Mammary epithelial cell (primary cell): ENCODE results near the gene ANKZF1.

Source experiments
- EZH2 ChIP-seq: IDR thresholded peaks from 2 replicates; pipeline ENCODE4 v1.6.1; 2012; ENCODE audit warnings: low read length, inconsistent platforms, borderline replicate concordance
- TF ChIP-seq, protein P1 (sequence below), 2 donors: IDR thresholded peaks in 1 of 2; conservative IDR thresholded peaks in 1 of 2; 2 replicates each; pipeline ENCODE4 v1.5.1; 2011 to 2012; ENCODE audit warnings: inconsistent platforms in 2 of 2, low read length in 2 of 2, mild to moderate bottlenecking in 2 of 2, control low read depth in 1 of 2, low read depth in 1 of 2; ENCODE audit not compliant: insufficient read depth in 1 of 2; ENCODE audit errors: extremely low read depth in 1 of 2

GRCh38 chr2:219234331-219234730, 4.7 kb downstream of the ANKZF1 start:
- TF ChIP-seq, protein P1, sequence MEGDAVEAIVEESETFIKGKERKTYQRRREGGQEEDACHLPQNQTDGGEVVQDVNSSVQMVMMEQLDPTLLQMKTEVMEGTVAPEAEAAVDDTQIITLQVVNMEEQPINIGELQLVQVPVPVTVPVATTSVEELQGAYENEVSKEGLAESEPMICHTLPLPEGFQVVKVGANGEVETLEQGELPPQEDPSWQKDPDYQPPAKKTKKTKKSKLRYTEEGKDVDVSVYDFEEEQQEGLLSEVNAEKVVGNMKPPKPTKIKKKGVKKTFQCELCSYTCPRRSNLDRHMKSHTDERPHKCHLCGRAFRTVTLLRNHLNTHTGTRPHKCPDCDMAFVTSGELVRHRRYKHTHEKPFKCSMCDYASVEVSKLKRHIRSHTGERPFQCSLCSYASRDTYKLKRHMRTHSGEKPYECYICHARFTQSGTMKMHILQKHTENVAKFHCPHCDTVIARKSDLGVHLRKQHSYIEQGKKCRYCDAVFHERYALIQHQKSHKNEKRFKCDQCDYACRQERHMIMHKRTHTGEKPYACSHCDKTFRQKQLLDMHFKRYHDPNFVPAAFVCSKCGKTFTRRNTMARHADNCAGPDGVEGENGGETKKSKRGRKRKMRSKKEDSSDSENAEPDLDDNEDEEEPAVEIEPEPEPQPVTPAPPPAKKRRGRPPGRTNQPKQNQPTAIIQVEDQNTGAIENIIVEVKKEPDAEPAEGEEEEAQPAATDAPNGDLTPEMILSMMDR (conservative IDR thresholded peaks at IDR 0.05 in 1 of 2, IDR thresholded peaks at IDR 0.05 in 1 of 2; ENCODE audit: extremely low read depth in 1 of 2, insufficient read depth in 1 of 2, low read depth in 1 of 2, low read length in 2 of 2) = no peak
- no peak for TF ChIP-seq EZH2
